ENCODE data around the gene MAP7. TPM values are rescaled to one million over a fixed set of nuclear protein-coding genes. Genes with fewer than 3 reads are reported as not detected.
"Not testable (repeated sequence)": the region's sequence is repeated elsewhere in the genome, so short reads cannot be mapped to it uniquely, and the experiment has no call there.

Gene MAP7
- polyA plus RNA-seq, 6 donors from 2014 or later, result 0.19 to 0.71 (median 0.32) TPM; not detected in 2

DNA sequence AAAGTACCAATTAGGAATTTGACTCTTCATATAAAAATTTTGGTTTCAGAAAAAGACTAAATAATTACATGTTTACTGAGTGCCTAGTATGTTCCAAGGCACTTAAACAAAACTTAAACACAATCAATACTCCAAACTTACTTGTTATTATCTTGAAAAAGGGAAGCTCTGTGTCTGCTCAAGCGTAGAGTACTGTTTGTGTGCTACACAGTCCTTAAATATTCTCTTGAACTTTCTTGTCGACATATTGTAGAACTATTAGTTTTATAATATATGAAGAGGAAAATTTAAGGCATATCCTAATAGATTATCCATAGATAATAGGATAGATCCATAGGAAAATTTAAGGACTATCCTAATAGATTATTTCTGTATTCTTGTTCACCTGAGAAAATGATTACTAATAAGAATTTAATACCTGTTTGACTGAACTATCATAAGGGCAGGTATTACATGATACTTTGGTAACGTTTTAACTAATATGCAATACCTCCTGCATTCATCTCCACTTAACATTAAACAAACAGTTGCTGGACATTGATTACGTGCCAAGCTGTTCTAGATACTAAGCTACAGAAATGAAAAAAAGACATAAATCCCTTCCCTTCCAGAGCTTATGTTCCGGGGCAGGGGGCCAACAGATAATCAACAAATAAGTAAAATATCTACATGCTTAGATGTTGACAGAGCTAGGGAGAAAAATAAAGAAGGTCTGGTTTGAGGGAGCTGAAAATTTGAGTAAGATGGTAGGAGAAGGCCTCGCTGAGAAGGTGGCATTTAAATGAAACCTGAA is 145.4 kb downstream of the MAP7 start:
- Mint-ChIP-seq H3K27ac (peak overlapping the region in 3 of 6 donors; percentile 17 to 32 (median 22)), H3K9me3 (peaks cover 0 to 6% (median 0%) of the 10 kb centered on the region in 7 donors), H3K4me1 (peaks cover 12 to 21% (median 14%) of the 10 kb centered on the region in 3 donors), H3K27me3 (peaks cover 0 to 4% (median 0%) of the 10 kb centered on the region in 3 donors), H3K36me3 (peaks cover 0 to 8% of the 10 kb centered on the region in 2 donors), H3K4me3 (peak overlapping the region in 2 of 8 donors; percentile 14 to 48)
- ATAC-seq (ENCODE audit: low read depth in 2 of 2) (peak; percentile 66 to 76), DNase-seq (peak; percentile 14)

DNA sequence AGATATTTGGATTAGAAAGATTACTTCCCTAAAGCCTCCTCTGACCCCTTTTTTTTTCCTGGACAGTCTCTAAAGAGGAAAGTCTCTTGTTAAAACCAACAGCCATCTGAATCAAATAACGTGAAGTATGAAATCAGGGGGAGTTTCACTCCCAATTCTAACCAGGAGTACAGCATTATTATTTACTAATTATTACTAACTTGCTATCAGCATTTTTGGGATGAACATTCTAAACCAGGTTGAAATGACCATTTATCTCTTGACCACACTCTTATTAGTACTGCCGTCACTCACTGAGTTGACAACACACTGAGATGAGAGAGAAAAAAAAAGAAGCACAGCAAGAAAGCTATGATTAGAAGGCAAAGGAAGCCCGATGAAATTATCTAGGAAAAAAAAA is 146.2 kb downstream of the MAP7 start:
- DNase-seq (no peak), ATAC-seq (ENCODE audit: low read depth in 2 of 2) (no peak)
- Mint-ChIP-seq H3K9me3 (peaks cover 0 to 6% (median 0%) of the 10 kb centered on the region in 7 donors), H3K4me3 (no peak overlapping the region), H3K4me1 (peaks cover 12 to 21% (median 14%) of the 10 kb centered on the region in 3 donors), H3K27me3 (peaks cover 0 to 4% (median 0%) of the 10 kb centered on the region in 3 donors), H3K36me3 (peaks cover 0 to 8% of the 10 kb centered on the region in 2 donors), H3K27ac (peak overlapping the region in 1 of 6 donors; percentile 5)

DNA sequence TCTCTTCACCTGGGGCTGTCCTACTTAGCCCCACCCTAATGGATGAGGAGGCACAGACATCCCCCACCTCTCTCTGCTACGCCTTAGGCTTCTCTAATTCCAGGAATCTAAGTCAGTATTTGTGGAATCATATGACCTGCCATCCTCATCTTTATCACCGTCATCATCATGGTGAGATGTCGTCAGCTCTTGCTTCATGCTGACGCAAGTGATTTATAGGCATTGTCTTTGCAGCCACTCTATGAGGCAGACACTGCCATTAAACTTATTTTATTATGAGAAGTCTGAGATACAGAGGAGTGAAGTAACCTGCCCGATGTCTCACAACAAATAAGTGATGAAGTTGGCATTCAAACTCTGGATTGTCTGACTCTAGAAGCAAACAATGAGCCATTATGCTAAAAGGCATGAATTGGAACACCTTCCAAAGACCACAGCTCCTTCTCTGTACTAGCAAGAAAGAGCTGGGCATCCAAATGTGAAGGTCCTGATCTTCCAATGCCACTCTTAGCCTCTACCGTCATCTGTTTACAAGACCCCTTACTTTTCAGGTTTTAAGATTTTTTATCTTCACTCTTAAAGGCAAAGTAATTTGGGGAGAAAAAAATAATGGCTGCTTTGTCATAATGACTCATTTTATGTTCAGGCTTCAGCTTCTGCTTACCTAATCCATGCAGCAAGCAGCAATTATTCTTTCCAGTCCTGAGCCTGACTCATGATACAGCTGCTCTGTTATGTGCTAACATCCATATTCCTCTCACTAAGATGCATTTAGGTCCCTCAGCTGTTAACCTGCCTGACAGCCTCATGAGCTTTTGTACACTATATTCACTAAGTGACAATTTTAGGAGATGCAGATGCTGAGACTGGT is 146.9 kb downstream of the MAP7 start:
- peaks cover 12 to 21% (median 14%) of the 10 kb centered on the region in 3 donors for H3K4me1 Mint-ChIP-seq
- DNase-seq, result no peak
- peaks cover 0 to 6% (median 0%) of the 10 kb centered on the region in 7 donors for H3K9me3 Mint-ChIP-seq
- H3K4me3 Mint-ChIP-seq, result no peak overlapping the region
- H3K36me3 Mint-ChIP-seq, result peaks cover 0 to 8% of the 10 kb centered on the region in 2 donors
- H3K27me3 Mint-ChIP-seq, result peaks cover 0 to 4% (median 0%) of the 10 kb centered on the region in 3 donors
- peak overlapping the region in 1 of 6 donors; percentile 5 for H3K27ac Mint-ChIP-seq
- ATAC-seq (ENCODE audit: low read depth in 2 of 2), result no peak

DNA sequence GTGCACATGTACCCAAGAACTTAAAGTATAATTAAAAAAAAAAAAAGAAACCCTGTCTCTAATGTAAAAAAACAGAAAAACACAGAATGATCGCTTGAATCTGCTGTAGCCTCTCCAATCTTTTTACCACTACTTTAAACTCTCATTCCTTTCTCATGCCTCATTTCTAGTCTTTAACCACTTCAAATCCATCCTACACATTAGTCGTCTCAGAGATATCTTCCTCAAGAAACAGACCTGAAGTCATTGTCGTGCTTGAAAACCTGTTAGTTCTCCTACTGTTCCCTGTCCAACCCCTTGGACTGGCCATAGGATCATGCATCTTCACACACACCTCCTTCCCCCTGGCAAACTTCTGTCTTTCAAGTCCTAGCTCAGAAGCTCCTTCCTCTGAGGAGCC is 148.5 kb downstream of the MAP7 start:
- DNase-seq (no peak), ATAC-seq (ENCODE audit: low read depth in 2 of 2) (no peak)
- Mint-ChIP-seq H3K4me1 (peaks cover 7 to 18% (median 9%) of the 10 kb centered on the region in 3 donors), H3K9me3 (peaks cover 0 to 6% (median 0%) of the 10 kb centered on the region in 7 donors), H3K27ac (peak overlapping the region in 1 of 6 donors; percentile 58), H3K4me3 (no peak overlapping the region), H3K27me3 (peaks cover 0 to 4% (median 0%) of the 10 kb centered on the region in 3 donors), H3K36me3 (peaks cover 0 to 8% of the 10 kb centered on the region in 2 donors)

DNA sequence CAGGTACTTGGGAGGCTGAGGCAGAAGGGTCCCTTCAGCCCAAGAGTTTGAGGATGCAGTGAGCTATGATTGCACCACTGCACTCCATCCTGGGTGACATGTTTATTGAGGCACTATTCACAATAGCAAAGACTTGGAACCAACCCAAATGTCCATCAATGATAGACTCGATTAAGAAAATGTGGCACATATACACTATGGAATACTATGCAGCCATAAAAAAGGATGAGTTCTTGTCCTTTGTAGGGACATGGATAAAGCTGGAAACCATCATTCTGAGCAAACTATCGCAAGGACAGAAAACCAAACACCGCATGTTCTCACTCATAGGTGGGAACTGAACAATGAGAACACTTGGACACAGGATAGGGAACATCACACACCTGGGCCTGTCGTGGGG is 149.0 kb downstream of the MAP7 start:
- H3K9me3 Mint-ChIP-seq; H3K27ac Mint-ChIP-seq; H3K4me3 Mint-ChIP-seq; DNase-seq; H3K36me3 Mint-ChIP-seq; ATAC-seq (ENCODE audit: low read depth in 2 of 2); H3K27me3 Mint-ChIP-seq: not testable (repeated sequence)
- H3K4me1 Mint-ChIP-seq, result peaks cover 7 to 18% (median 9%) of the 10 kb centered on the region in 3 donors

DNA sequence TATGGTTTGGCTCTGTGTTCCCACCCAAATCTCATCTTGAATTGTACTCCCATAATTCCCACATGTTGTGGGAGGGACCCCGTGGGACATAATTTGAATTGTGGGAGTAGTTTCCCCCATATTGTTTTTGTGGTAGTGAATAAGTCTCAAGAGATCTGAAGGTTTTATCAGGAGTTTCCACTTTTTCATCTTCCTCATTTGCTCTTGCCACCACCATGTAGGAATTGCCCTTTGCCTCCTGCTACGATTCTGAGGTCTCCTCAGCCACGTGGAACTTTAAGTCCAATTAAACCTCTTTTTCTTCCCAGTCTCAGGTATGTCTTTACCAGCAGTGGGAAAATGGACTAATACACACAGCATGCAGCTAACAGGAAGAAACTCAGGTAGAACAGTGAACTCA is 151.8 kb downstream of the MAP7 start:
- DNase-seq (no peak), ATAC-seq (ENCODE audit: low read depth in 2 of 2) (no peak)
- no peaks in the 10 kb centered on the region for H3K4me1 Mint-ChIP-seq
- peaks cover 0 to 6% (median 0%) of the 10 kb centered on the region in 7 donors for H3K9me3 Mint-ChIP-seq
- peaks cover 0 to 4% (median 0%) of the 10 kb centered on the region in 3 donors for H3K27me3 Mint-ChIP-seq
- H3K4me3 Mint-ChIP-seq, result no peak overlapping the region
- peaks cover 0 to 8% of the 10 kb centered on the region in 2 donors for H3K36me3 Mint-ChIP-seq
- peak overlapping the region in 1 of 6 donors; percentile 22 for H3K27ac Mint-ChIP-seq

DNA sequence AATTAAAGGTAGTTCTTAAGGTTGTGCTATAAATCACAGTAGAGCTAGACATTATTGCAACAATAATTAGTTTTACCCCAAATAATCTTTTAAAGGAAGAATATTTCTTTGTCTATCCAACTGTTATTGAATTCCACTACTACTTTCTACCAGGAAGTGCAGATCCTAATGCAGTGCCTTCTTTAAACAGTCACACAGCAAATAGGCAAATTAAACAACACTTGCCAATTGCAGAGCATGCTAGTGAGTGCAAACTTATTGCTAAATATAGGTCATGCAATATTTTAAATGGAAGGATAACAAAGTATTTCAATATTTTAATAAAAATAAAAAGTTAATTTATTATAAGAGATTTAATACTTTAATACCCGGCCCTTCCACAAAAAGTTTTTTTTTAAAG is 153.3 kb downstream of the MAP7 start:
- H3K27ac Mint-ChIP-seq, result no peak overlapping the region
- DNase-seq (no peak), ATAC-seq (ENCODE audit: low read depth in 2 of 2) (no peak)
- H3K27me3 Mint-ChIP-seq, result peaks cover 0 to 3% (median 0%) of the 10 kb centered on the region in 3 donors
- H3K4me3 Mint-ChIP-seq, result no peak overlapping the region
- peaks cover 0 to 4% of the 10 kb centered on the region in 2 donors for H3K36me3 Mint-ChIP-seq
- peaks cover 0 to 6% (median 1%) of the 10 kb centered on the region in 7 donors for H3K9me3 Mint-ChIP-seq
- no peaks in the 10 kb centered on the region for H3K4me1 Mint-ChIP-seq

DNA sequence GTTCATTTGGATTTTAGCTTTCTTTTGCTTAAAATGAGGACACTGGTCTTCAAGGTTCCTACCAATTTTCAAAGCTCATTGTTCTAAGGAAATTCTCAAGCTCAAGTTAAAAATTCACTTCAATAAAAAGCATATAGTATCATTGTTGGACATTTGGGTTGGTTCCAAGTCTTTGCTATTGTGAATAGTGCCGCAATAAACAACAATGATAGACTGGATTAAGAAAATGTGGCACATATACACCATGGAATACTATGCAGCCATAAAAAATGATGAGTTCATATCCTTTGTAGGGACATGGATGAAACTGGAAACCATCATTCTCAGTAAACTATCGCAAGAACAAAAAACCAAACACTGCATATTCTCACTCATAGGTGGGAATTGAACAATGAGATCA is 159.3 kb downstream of the MAP7 start:
- H3K27ac Mint-ChIP-seq; H3K4me3 Mint-ChIP-seq; H3K4me1 Mint-ChIP-seq; ATAC-seq (ENCODE audit: low read depth in 2 of 2); H3K9me3 Mint-ChIP-seq; DNase-seq; H3K36me3 Mint-ChIP-seq; H3K27me3 Mint-ChIP-seq: not testable (repeated sequence)

DNA sequence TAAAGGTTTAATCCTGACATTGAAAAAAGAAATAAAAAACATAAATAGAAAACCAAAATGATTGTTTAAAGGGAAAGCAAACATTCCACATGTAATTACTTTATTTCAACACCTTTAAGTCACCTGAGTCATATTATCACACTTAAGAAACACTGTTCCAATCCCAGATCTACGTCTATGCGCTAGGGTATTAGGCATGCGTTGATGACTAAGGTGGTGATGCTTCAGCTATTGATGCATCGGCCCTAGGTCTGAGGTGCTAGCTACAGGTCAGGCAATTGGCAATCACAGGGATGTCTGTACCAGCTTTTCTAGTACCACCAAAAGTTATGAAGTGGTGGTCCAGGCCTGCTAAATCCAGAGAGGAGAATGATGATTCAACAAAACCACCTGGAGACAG is 162.9 kb downstream of the MAP7 start:
- H3K9me3 Mint-ChIP-seq, result peaks cover 0 to 2% (median 0%) of the 10 kb centered on the region in 7 donors
- H3K4me3 Mint-ChIP-seq, result peak overlapping the region in 1 of 8 donors; percentile 5
- H3K4me1 Mint-ChIP-seq, result no peaks in the 10 kb centered on the region
- no peaks in the 10 kb centered on the region for H3K36me3 Mint-ChIP-seq
- ATAC-seq (ENCODE audit: low read depth in 2 of 2) (no peak), DNase-seq (no peak)
- H3K27ac Mint-ChIP-seq, result no peak overlapping the region
- H3K27me3 Mint-ChIP-seq, result no peaks in the 10 kb centered on the region

DNA sequence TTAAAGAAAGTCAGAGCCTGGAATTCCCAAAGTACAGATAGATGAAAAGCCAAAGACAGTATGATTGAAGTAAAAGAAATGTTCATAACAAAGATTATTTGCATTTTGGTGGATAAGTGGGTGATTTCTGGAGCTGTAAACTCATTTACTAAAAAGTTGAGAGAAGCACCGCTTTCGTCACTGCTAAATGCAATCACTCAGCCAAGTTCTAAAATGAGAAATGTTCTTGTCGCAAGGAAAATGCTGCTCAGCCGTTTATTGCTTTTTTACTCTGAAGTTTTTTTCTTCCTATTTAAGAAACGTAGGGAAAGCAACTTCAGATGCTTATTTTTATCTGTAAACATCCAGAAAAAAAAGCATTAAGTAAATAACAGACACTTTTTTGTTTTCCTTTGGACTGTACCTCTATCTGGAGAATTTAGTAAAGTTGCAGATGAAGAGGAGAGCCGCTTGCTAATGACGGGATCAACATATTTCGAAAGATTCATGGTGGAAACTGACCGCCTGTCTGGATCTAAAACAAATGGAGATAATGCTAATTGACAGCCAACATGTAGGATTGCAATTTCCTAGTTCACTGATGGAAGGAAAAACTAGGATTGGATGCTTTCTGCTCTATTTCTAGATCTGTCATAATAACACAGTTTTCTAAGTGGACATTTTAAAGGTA is 166.8 kb downstream of the MAP7 start:
- no peak for DNase-seq
- H3K4me1 Mint-ChIP-seq, result no peaks in the 10 kb centered on the region
- no peaks in the 10 kb centered on the region for H3K36me3 Mint-ChIP-seq
- ATAC-seq (ENCODE audit: low read depth in 2 of 2), result no peak
- H3K9me3 Mint-ChIP-seq, result no peaks in the 10 kb centered on the region
- no peaks in the 10 kb centered on the region for H3K27me3 Mint-ChIP-seq
- no peak overlapping the region for H3K4me3 Mint-ChIP-seq
- no peak overlapping the region for H3K27ac Mint-ChIP-seq

DNA sequence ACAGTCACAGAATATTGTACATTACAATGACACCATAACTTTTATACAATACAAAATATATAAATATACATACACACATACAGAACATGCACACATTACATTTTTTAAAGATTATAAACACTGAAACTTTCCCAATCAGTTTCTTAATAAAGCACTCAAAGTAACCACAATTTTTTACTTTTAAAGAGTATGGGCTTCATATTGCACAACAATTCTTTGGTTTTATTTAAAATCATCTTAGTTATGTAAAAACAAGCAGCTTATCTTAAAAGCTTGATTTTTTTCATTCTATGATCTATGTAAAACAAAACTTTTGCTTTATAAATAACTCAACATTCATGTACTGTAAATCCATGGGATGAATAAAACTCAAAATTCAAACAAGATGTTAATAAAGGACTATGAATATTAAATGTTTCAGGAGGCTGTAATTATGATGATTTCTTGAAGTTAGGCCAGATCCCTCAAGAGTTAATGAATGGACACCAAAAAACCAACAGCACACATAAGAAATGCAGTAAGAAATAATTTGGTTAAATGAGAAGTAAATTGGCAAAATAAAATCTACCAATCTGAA is 167.5 kb downstream of the MAP7 start:
- Mint-ChIP-seq H3K4me1 (no peaks in the 10 kb centered on the region), H3K27me3 (no peaks in the 10 kb centered on the region), H3K9me3 (no peaks in the 10 kb centered on the region), H3K27ac (no peak overlapping the region), H3K4me3 (no peak overlapping the region), H3K36me3 (no peaks in the 10 kb centered on the region)
- no peak for ATAC-seq (ENCODE audit: low read depth in 2 of 2)
- DNase-seq, result no peak

DNA sequence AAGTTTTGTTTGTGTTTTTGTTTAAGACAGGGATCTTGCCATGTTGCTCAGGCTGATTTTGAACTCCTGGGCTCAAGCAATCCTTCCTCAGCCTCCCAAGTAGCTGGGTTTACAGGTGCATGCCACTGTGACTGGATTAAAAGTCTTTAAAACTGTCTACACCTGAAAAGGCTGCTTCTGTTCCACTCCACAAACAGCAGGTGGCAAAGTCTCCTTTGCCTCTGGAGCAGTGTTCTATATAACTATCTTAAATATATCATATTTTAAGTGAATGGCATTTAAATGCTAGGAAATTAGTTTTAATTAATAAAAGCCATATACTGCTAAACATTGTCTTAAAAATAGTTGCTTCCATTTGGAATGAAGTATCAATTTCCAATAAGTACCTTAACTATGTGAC is 171.3 kb downstream of the MAP7 start:
- Mint-ChIP-seq H3K4me1 (no peaks in the 10 kb centered on the region), H3K27ac (no peak overlapping the region), H3K36me3 (no peaks in the 10 kb centered on the region), H3K4me3 (no peak overlapping the region), H3K9me3 (no peaks in the 10 kb centered on the region), H3K27me3 (peaks cover 0 to 11% (median 5%) of the 10 kb centered on the region in 3 donors)
- DNase-seq (no peak), ATAC-seq (ENCODE audit: low read depth in 2 of 2) (no peak)

DNA sequence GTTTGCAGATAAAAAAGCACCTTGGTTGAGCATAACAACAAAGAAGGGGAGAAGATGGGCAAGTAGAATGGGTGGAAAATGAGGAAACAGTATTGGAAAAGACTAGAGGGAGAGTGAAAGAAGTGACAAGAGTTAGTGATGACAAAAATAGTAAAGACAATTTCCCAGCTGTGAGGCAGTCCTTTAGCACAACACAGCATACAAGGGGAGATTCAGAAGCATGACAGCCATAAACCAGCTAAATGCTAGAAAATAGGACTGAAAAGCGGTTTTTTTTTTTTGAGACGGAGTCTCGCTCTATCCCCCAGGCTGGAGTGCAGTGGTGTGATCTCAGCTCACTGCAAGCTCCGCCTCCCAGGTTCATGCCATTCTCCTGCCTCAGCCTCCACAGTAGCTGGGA is 174.4 kb downstream of the MAP7 start:
- H3K9me3 Mint-ChIP-seq; H3K36me3 Mint-ChIP-seq; H3K4me1 Mint-ChIP-seq; H3K4me3 Mint-ChIP-seq; DNase-seq; H3K27ac Mint-ChIP-seq; ATAC-seq (ENCODE audit: low read depth in 2 of 2): not testable (repeated sequence)
- H3K27me3 Mint-ChIP-seq, result peaks cover 5 to 18% (median 9%) of the 10 kb centered on the region in 3 donors

Measured in naive B cell (primary cell).